Fibroblast of villous mesenchyme (primary cell): ENCODE data around the gene WDR88. TPM values are rescaled to one million over a fixed set of nuclear protein-coding genes. Genes with fewer than 3 reads are reported as not detected.

Experiments
- DNase-seq: peaks from one replicate; pipeline ENCODE4 v3.0.0-alpha.2; 2010; ENCODE audit warnings: low read depth
- H3K4me3 ChIP-seq: 2 replicates; pipeline ENCODE4 v1.5.1; 2011; ENCODE audit warnings: low read depth, mild to moderate bottlenecking, low read length
- CTCF ChIP-seq: IDR thresholded peaks from 2 replicates; pipeline ENCODE4 v1.5.1; 2012; ENCODE audit warnings: low read depth, mild to moderate bottlenecking, low read length; ENCODE audit not compliant: insufficient read depth
- total RNA-seq: library from RNA; depleted of rRNA; stranded (reverse); fragments of >200 nt; gene quantifications from 2 replicates; pipeline ENCODE4 v1.2.3, GENCODE V29; 2012

WDR88 gene
- total RNA-seq, 1 donor, result not detected

- no peak overlapping the region for H3K4me3 ChIP-seq
- TF ChIP-seq CTCF, result no peak
- no peak for DNase-seq
Observed at GRCh38 chr19:33201886-33202545, 70.1 kb downstream of the WDR88 start.

GRCh38 chr19:33202546-33203507 is 70.9 kb downstream of the WDR88 start:
- DNase-seq, result no peak
- no peak for TF ChIP-seq CTCF
- H3K4me3 ChIP-seq, result no peak overlapping the region

GRCh38 chr19:33203529-33203928 is 71.6 kb downstream of the WDR88 start:
- DNase-seq, result no peak
- no peak for TF ChIP-seq CTCF
- H3K4me3 ChIP-seq, result no peak overlapping the region

GRCh38 chr19:33204136-33204973 is 72.4 kb downstream of the WDR88 start:
- TF ChIP-seq CTCF, result no peak
- no peak for DNase-seq
- no peak overlapping the region for H3K4me3 ChIP-seq

GRCh38 chr19:33205110-33205509 is 73.2 kb downstream of the WDR88 start:
- H3K4me3 ChIP-seq, result no peak overlapping the region
- no peak for TF ChIP-seq CTCF
- DNase-seq, result no peak

GRCh38 chr19:33205531-33206260 is 73.8 kb downstream of the WDR88 start:
- DNase-seq, result no peak
- H3K4me3 ChIP-seq, result no peak overlapping the region
- no peak for TF ChIP-seq CTCF
